GM18498 (cell line): Measurements from ENCODE around the gene LAMC1.

Experiments
- ATAC-seq: cut with Tn5 transposase; IDR thresholded peaks from one replicate; pipeline ENCODE4 v1.9.1; 2021; ENCODE audit warnings: mild to moderate bottlenecking, moderate library complexity; ENCODE audit not compliant: unreplicated experiment

LAMC1 gene

GRCh38 chr1:183103147-183103546 is 79.9 kb downstream of the LAMC1 start:
- no peak for ATAC-seq

DNA sequence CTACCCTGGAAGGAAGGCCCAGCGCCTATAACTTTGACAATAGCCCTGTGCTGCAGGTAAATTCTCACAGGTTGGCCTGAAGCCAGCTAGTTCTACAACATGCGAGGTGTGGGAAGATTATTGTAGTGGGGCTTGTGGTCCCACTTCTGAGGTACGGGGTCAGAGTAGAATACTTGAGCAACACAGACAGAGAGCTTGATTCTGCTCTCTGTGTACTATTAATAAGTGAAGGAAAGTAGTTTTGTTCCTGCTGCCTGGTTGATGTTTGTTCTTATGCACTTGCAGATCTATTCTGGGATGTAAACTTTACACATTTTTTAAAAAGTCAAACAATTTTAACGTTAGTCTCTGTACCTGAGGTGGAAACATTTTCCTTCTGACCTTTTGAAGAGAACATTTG is 80.4 kb downstream of the LAMC1 start:
- ATAC-seq = no peak

DNA sequence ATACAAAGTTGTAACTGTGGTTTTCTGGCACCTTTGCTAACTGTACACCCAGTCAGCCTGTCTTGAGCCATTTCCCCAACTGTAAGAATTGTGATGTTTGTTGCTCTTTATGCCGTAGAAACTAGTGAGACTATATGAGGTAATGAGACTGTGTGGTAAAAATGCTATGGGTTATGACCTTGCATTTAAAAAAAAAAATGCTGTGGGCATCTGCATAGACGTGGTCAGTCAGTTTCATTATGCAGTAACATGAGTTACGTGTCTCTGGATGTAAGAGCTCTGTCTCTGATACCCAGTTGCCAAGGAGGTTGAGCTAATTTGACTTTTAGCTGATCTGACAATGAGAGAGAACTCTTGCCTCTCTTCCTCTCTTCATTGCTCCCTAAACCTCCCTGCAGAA is 82.2 kb downstream of the LAMC1 start:
- no peak for ATAC-seq

DNA sequence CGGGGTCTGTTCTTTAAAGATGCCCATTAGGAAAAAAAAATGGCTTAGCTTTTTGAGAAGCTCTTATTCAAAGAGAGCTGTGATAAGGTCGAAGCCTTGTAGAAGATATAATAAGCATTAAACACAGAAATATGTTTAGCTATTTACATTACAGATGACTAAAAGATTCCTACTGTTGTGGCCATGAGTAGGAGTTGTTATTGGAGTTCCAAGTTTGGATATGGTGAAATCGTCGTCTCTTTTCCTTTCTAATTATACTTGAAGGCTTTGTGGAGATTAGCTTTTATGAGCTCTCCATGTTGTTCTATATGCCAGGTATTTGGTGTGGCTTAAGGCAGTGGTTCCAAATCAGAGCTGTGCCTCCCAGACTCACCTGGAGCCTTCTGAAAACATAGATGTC is 82.9 kb downstream of the LAMC1 start:
- no peak for ATAC-seq

GRCh38 chr1:183106746-183107145 is 83.5 kb downstream of the LAMC1 start:
- no peak for ATAC-seq

- ATAC-seq = no peak
Measured at GRCh38 chr1:183110326-183110880, 87.2 kb downstream of the LAMC1 start.

DNA sequence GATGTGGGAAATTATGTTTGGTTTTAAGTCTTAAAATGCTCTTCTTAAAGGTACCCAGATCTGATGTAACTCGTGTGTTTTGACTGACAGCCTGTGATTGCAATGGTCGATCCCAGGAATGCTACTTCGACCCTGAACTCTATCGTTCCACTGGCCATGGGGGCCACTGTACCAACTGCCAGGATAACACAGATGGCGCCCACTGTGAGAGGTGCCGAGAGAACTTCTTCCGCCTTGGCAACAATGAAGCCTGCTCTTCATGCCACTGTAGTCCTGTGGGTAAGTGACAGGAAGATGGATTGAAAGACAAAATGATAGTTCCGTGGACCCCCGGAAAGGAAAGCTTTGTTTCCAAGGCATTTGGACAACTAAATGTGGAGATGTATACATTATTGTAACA is 91.2 kb downstream of the LAMC1 start:
- ATAC-seq = no peak

- no peak for ATAC-seq
Measured at GRCh38 chr1:183116416-183116815, 93.2 kb downstream of the LAMC1 start.

GRCh38 chr1:183121609-183122008 is 98.4 kb downstream of the LAMC1 start:
- no peak for ATAC-seq

- no peak for ATAC-seq
Measured at GRCh38 chr1:183124259-183124658, 101.0 kb downstream of the LAMC1 start.

GRCh38 chr1:183125279-183125999 is 102.2 kb downstream of the LAMC1 start:
- no peak for ATAC-seq

DNA sequence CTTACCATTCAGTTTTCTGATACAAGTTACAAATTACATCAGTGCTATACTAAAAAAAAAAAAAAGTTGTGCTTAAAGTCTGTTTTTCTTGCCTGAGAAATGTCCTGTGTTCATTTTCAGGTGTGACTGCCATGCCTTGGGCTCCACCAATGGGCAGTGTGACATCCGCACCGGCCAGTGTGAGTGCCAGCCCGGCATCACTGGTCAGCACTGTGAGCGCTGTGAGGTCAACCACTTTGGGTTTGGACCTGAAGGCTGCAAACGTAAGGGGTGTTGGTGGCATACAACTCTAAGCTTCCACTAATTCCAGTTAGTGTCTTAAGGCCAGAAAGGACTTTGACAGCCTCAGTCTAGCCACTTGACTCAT is 102.8 kb downstream of the LAMC1 start:
- no peak for ATAC-seq

- ATAC-seq = no peak
Measured at GRCh38 chr1:183126528-183126927, 103.3 kb downstream of the LAMC1 start.

- ATAC-seq = no peak
Measured at GRCh38 chr1:183129921-183130690, 106.9 kb downstream of the LAMC1 start.

DNA sequence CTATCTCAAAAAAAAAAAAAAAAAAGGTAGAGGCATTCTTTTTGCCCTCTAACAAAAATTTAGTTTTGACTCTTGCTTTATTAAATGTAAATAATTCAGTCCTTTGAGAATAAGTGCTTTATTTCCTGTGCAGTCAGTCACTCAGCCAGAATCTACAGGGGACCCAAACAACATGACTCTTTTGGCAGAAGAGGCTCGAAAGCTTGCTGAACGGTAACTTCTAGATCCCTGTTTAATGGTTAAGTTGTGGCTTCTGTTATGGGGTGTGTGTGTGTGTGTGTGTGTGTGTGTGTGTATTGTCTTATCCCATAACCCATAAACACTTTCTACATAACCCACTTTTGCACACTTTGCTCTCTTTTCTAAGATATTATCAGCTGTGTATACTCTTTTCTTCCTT is 107.9 kb downstream of the LAMC1 start:
- no peak for ATAC-seq

- no peak for ATAC-seq
Measured at GRCh38 chr1:183135336-183135735, 112.1 kb downstream of the LAMC1 start.

- no peak for ATAC-seq
Measured at GRCh38 chr1:183137782-183138181, 114.6 kb downstream of the LAMC1 start.

GRCh38 chr1:183138301-183138700 is 115.1 kb downstream of the LAMC1 start:
- ATAC-seq = no peak

DNA sequence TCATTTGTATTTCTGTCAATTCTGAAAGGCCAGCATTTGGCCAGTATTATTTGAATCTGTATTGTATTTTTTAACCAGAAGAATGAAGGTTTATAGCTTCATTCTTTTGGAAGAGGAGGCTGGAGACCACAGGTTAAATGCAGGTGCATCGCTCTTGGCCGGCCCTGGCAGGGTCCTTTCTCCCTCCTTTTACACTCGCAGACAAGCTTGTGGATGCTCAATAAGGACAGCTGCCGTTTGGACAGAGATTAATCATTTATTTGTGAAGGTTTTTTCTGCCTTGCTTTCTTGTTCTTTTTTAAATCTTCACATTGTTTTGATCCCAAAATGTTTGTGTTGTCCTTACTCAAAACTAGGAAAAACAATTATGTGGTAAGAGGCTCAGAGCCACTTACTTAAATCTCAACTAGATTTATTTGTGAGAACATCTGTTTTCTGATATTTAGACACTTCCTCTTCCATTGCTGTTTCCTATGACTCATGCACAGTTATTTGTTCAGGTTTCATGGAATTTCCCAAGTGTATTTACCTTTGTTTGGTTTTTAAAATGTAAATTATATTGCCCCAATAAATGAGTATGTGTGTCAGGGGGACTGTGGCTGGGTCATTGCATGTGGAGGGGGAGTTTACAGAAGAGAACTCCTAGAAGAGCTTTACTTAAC is 116.2 kb downstream of the LAMC1 start:
- ATAC-seq = no peak

DNA sequence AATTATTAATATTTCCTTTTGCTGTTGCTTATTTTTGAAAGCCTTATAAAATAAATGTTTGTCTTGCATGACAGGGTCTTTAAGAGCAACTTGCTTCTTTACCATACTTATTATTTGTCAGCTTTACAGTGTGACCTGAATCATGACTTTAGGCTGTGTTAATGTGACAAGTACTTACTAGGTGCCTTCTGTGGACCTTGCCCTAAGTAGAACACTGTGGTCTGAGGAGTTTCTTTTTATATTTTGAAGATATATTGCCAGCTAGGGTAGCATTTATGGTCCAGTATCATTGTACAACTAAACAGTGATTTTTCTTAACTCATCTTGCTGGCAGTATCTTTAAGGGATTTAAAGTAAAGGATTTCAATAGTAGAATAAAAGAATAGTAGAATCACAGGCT is 117.4 kb downstream of the LAMC1 start:
- ATAC-seq = no peak

DNA sequence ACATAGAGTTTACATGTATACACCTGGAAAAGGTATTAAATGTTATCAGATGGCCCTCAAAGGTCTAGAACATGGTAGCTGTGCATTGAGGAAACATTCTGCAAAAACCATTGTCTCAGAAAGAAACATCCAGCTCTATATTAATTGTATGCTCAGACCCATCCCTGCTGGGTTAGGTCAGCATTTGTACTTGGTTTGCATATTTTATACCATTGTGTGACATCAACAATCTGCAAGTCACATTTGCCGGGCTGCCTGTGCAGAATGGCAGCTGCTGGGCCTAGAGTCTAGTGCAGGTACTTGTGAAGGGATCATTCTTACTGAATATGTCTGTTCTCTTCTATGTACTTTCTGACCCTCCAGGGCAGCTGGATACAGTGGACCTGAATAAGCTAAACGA is 119.0 kb downstream of the LAMC1 start:
- no peak for ATAC-seq
